Measurements from ENCODE around the gene SSBP3. TPM values are rescaled to one million over a fixed set of nuclear protein-coding genes. Genes with fewer than 3 reads are reported as not detected.

Gene SSBP3
- polyA plus RNA-seq, 1 of the 3 experiments (the other 2 are of a cell fraction) = 26.2 TPM

DNA sequence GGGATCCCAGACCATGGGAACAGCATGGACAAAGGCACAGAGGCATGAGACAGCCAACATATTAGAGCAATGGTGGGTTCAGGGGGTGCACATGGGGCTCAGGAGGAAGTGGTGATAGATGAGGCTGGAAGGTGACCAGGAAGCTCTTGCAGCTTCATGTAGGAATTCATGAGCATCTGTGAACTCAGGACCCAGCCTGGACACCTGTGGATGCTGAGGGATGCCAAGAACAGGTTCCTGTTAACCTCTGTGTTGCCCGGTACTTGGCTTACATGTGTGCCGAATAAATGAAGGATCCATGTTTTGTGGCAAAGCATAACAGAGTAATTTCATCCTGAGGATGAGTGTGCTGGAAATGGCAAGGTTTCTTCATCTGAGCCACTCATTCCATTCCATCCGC lies 9.3 kb upstream of the SSBP3 start:
- Histone ChIP-seq H3K9me3 (no peaks in the 10 kb centered on the region), H3K4me1 (ENCODE audit: control insufficient read depth in 1 of 2, insufficient read depth in 2 of 2, low read depth in 1 of 2, low read length in 1 of 2) (no peaks in the 10 kb centered on the region; a peak in 1 of 4 replicates), H3K4me2 (no peak overlapping the region), H3K9me2 (no peaks in the 10 kb centered on the region), H3K36me3 (replicated peaks in 1 of 2; ENCODE audit: control insufficient read depth in 1 of 2, insufficient read depth in 2 of 2, low read length in 1 of 2) (no peaks in the 10 kb centered on the region), H3K79me2 (ENCODE audit: insufficient read depth) (no peaks in the 10 kb centered on the region), H3K9ac (no peak overlapping the region), H3F3A (replicated peaks; ENCODE audit: insufficient read depth) (no peaks in the 10 kb centered on the region), H3K27ac (ENCODE audit: low read depth in 2 of 2, low read length in 1 of 2) (no peak overlapping the region), H2AFZ (ENCODE audit: low read depth) (no peak overlapping the region), H3K4me3 (ENCODE audit: low read depth in 2 of 2, low read length in 1 of 2) (no peak overlapping the region), H4K20me1 (ENCODE audit: insufficient read depth) (no peaks in the 10 kb centered on the region), H3K27me3 (ENCODE audit: insufficient read depth) (no peaks in the 10 kb centered on the region)
- ChIA-PET CTCF (interaction anchor here (1.4 kb wide), 1 partner anchor 14 kb away, joined by 4 read pairs; no protein-coding TSS in a partner anchor), POLR2A (no interaction called here)
- TF ChIP-seq RXRA (IDR thresholded peaks at IDR 0.05; ENCODE audit: borderline replicate concordance, low read depth) = no peak
- no peak for TF ChIP-seq POLR2AphosphoS5 (IDR thresholded peaks at IDR 0.05; ENCODE audit: low read depth, low read length)
- TF ChIP-seq, protein P1, sequence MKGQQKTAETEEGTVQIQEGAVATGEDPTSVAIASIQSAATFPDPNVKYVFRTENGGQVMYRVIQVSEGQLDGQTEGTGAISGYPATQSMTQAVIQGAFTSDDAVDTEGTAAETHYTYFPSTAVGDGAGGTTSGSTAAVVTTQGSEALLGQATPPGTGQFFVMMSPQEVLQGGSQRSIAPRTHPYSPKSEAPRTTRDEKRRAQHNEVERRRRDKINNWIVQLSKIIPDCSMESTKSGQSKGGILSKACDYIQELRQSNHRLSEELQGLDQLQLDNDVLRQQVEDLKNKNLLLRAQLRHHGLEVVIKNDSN (IDR thresholded peaks at IDR 0.05; ENCODE audit: borderline replicate concordance, low read depth) = no peak
- TF ChIP-seq NRF1 (IDR thresholded peaks at IDR 0.05; ENCODE audit: low read depth, low read length) = no peak
- TF ChIP-seq, protein P2, sequence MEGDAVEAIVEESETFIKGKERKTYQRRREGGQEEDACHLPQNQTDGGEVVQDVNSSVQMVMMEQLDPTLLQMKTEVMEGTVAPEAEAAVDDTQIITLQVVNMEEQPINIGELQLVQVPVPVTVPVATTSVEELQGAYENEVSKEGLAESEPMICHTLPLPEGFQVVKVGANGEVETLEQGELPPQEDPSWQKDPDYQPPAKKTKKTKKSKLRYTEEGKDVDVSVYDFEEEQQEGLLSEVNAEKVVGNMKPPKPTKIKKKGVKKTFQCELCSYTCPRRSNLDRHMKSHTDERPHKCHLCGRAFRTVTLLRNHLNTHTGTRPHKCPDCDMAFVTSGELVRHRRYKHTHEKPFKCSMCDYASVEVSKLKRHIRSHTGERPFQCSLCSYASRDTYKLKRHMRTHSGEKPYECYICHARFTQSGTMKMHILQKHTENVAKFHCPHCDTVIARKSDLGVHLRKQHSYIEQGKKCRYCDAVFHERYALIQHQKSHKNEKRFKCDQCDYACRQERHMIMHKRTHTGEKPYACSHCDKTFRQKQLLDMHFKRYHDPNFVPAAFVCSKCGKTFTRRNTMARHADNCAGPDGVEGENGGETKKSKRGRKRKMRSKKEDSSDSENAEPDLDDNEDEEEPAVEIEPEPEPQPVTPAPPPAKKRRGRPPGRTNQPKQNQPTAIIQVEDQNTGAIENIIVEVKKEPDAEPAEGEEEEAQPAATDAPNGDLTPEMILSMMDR (IDR thresholded peaks at IDR 0.05) = no peak
- no peak for TF ChIP-seq EP300 (IDR thresholded peaks at IDR 0.05; ENCODE audit: borderline replicate concordance in 1 of 2, low read depth in 1 of 2, low read length in 1 of 2)
- TF ChIP-seq RFX5 (IDR thresholded peaks at IDR 0.05; ENCODE audit: low read length) = no peak
- TF ChIP-seq GABPA (IDR thresholded peaks at IDR 0.05; ENCODE audit: low read depth) = no peak
- no peak for TF ChIP-seq TAF1 (IDR thresholded peaks at IDR 0.05; ENCODE audit: borderline replicate concordance, low read depth, low read length)
- no peak for TF ChIP-seq FOXM1 (IDR thresholded peaks at IDR 0.05; ENCODE audit: low read depth)
- TF ChIP-seq EZH2phosphoT487 (IDR thresholded peaks at IDR 0.05; ENCODE audit: borderline replicate concordance, low read depth) = no peak
- TF ChIP-seq, protein P3, sequence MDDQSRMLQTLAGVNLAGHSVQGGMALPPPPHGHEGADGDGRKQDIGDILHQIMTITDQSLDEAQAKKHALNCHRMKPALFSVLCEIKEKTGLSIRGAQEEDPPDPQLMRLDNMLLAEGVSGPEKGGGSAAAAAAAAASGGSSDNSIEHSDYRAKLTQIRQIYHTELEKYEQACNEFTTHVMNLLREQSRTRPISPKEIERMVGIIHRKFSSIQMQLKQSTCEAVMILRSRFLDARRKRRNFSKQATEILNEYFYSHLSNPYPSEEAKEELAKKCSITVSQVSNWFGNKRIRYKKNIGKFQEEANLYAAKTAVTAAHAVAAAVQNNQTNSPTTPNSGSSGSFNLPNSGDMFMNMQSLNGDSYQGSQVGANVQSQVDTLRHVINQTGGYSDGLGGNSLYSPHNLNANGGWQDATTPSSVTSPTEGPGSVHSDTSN (IDR thresholded peaks at IDR 0.05) = no peak
- TF ChIP-seq FOSL2 (IDR thresholded peaks at IDR 0.05; ENCODE audit: borderline replicate concordance, low read depth) = no peak
- no peak for TF ChIP-seq ELF1 (IDR thresholded peaks at IDR 0.05)
- TF ChIP-seq YY1 (IDR thresholded peaks at IDR 0.05; ENCODE audit: low read depth) = no peak
- 96% methylated on average over 3 of the region's 3 CpGs for WGBS (ENCODE audit: low lambda C conversion rate)
- no peak for DNase-seq

DNA sequence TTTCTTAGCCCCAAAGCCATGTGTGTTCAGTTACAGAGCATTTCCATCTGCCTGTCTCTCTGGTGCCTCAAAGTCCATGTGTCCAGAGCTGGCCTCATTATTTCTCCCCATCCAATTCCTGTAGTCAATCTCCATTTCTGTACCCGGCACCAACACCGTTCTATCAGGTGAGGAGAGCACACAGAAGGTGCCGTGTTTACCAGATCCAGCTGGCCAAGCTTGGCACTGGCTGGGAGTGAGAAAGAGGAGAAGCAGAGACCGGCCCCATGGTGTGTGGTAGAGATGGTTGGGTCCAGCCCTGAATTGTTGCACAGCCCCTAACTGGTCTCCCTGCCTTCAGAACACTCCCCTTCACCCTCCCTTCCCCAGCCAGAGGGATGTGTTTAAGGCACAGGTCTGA lies 7.5 kb upstream of the SSBP3 start:
- no peaks in the 10 kb centered on the region for H3K27me3 ChIP-seq (ENCODE audit: insufficient read depth)
- no peak overlapping the region for H3K27ac ChIP-seq (ENCODE audit: low read depth in 2 of 2, low read length in 1 of 2)
- H3K4me1 ChIP-seq (ENCODE audit: control insufficient read depth in 1 of 2, insufficient read depth in 2 of 2, low read depth in 1 of 2, low read length in 1 of 2) = peaks cover under 1 to 8% of the 10 kb centered on the region in 2 experiments; a peak in 2 of 4 replicates
- 85% methylated on average over 4 of the region's 4 CpGs for WGBS (ENCODE audit: low lambda C conversion rate)
- no peak overlapping the region for H3K4me3 ChIP-seq (ENCODE audit: low read depth in 2 of 2, low read length in 1 of 2)
- no peak overlapping the region for H2AFZ ChIP-seq (ENCODE audit: low read depth)
- no peaks in the 10 kb centered on the region for H3F3A ChIP-seq (replicated peaks; ENCODE audit: insufficient read depth)
- DNase-seq = no peak
- no peaks in the 10 kb centered on the region for H4K20me1 ChIP-seq (ENCODE audit: insufficient read depth)
- H3K36me3 ChIP-seq (replicated peaks in 1 of 2; ENCODE audit: control insufficient read depth in 1 of 2, insufficient read depth in 2 of 2, low read length in 1 of 2) = no peaks in the 10 kb centered on the region
- H3K9me3 ChIP-seq = no peaks in the 10 kb centered on the region
- H3K9ac ChIP-seq = no peak overlapping the region
- H3K79me2 ChIP-seq (ENCODE audit: insufficient read depth) = no peaks in the 10 kb centered on the region
- POLR2A ChIA-PET = no interaction called here
- CTCF ChIA-PET = interaction anchor here (1.6 to 1.8 kb wide), 2 partner anchors 10 to 76 kb away, joined by 4 to 5 read pairs; no protein-coding TSS in a partner anchor
- H3K4me2 ChIP-seq = no peak overlapping the region
- no peaks in the 10 kb centered on the region for H3K9me2 ChIP-seq
- TF ChIP-seq RFX5 (IDR thresholded peaks at IDR 0.05; ENCODE audit: low read length) = no peak
- TF ChIP-seq GATA2 (CRISPR knock-in tag; IDR thresholded peaks at IDR 0.05) = no peak
- no peak for TF ChIP-seq NRF1 (IDR thresholded peaks at IDR 0.05; ENCODE audit: low read depth, low read length)
- TF ChIP-seq, protein P4, sequence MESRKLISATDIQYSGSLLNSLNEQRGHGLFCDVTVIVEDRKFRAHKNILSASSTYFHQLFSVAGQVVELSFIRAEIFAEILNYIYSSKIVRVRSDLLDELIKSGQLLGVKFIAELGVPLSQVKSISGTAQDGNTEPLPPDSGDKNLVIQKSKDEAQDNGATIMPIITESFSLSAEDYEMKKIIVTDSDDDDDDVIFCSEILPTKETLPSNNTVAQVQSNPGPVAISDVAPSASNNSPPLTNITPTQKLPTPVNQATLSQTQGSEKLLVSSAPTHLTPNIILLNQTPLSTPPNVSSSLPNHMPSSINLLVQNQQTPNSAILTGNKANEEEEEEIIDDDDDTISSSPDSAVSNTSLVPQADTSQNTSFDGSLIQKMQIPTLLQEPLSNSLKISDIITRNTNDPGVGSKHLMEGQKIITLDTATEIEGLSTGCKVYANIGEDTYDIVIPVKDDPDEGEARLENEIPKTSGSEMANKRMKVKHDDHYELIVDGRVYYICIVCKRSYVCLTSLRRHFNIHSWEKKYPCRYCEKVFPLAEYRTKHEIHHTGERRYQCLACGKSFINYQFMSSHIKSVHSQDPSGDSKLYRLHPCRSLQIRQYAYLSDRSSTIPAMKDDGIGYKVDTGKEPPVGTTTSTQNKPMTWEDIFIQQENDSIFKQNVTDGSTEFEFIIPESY (IDR thresholded peaks at IDR 0.05; ENCODE audit: borderline replicate concordance, low read depth) = no peak
- no peak for TF ChIP-seq CHD2 (IDR thresholded peaks at IDR 0.05; ENCODE audit: low read length, partially characterized antibody)
- no peak for TF ChIP-seq GABPA (IDR thresholded peaks at IDR 0.05; ENCODE audit: low read depth)
- no peak for TF ChIP-seq ELF1 (IDR thresholded peaks at IDR 0.05)
- no peak for TF ChIP-seq TCF12 (IDR thresholded peaks at IDR 0.05)
- TF ChIP-seq NFIC (IDR thresholded peaks at IDR 0.05; ENCODE audit: borderline replicate concordance) = no peak
- no peak for TF ChIP-seq MXI1 (IDR thresholded peaks at IDR 0.05; ENCODE audit: low read depth, low read length)
- TF ChIP-seq, protein P1 (IDR thresholded peaks at IDR 0.05; ENCODE audit: borderline replicate concordance, low read depth) = no peak
